ENCODE data around the gene BRAF.
"Not testable (repeated sequence)": the region's sequence is repeated elsewhere in the genome, so short reads cannot be mapped to it uniquely, and the experiment has no call there.

Gene BRAF

GRCh38 chr7:140917258-140917657 lies 7.5 kb downstream of the BRAF start:
- no peak for DNase-seq

GRCh38 chr7:140915935-140916555 lies 8.7 kb downstream of the BRAF start:
- no peak for DNase-seq

GRCh38 chr7:140914083-140914482 lies 10.6 kb downstream of the BRAF start:
- no peak for DNase-seq

GRCh38 chr7:140913596-140913928 lies 11.2 kb downstream of the BRAF start:
- not testable (repeated sequence) for DNase-seq

GRCh38 chr7:140911746-140912145 lies 13.0 kb downstream of the BRAF start:
- DNase-seq, result no peak

GRCh38 chr7:140909476-140910161 lies 15.1 kb downstream of the BRAF start:
- DNase-seq, result no peak

- DNase-seq, result no peak
These were observed 16.4 kb downstream of the BRAF start for GRCh38 chr7:140908361-140908760.

GRCh38 chr7:140903741-140904480 lies 20.8 kb downstream of the BRAF start:
- DNase-seq, result peak; percentile 24

GRCh38 chr7:140902303-140902953 lies 22.3 kb downstream of the BRAF start:
- no peak for DNase-seq

GRCh38 chr7:140901941-140902302 lies 22.8 kb downstream of the BRAF start:
- no peak for DNase-seq

GRCh38 chr7:140899883-140900282 lies 24.8 kb downstream of the BRAF start:
- no peak for DNase-seq

GRCh38 chr7:140898786-140899536 lies 25.8 kb downstream of the BRAF start:
- no peak for DNase-seq

GRCh38 chr7:140896996-140897395 lies 27.7 kb downstream of the BRAF start:
- no peak for DNase-seq

GRCh38 chr7:140889645-140890044 lies 35.1 kb downstream of the BRAF start:
- DNase-seq, result no peak

GRCh38 chr7:140889150-140889549 lies 35.6 kb downstream of the BRAF start:
- no peak for DNase-seq

GRCh38 chr7:140888087-140888486 lies 36.6 kb downstream of the BRAF start:
- no peak for DNase-seq

- no peak for DNase-seq
These were observed 38.9 kb downstream of the BRAF start for GRCh38 chr7:140885735-140886334.

- no peak for DNase-seq
These were observed 41.4 kb downstream of the BRAF start for GRCh38 chr7:140883378-140883777.

- DNase-seq, result not testable (repeated sequence)
These were observed 41.9 kb downstream of the BRAF start for GRCh38 chr7:140882834-140883233.

GRCh38 chr7:140881507-140882228 lies 43.1 kb downstream of the BRAF start:
- no peak for DNase-seq

- no peak for DNase-seq
These were observed 47.5 kb downstream of the BRAF start for GRCh38 chr7:140877249-140877524.

All from stimulated activated CD4-positive, alpha-beta T cell treated with anti-CD3 and anti-CD28 coated beads, Interleukin-15, amount 100 ng/mL, for 24 hours (primary cell).